H1 (cell line): ENCODE measurements around the gene GJD4. TPM values are rescaled to one million over a fixed set of nuclear protein-coding genes. Genes with fewer than 3 reads are reported as not detected.

Experiments
- CTCF ChIA-PET: fragments of 300-600 bp; sonication (Branson Sonifier 250); formaldehyde crosslinking; loops from one replicate; lab custom pipeline; 2021; ENCODE audit not compliant: partially characterized antibody; lab: Charles Lee
- POLR2A ChIA-PET: fragments of 300-600 bp; sonication (Branson Sonifier 250); formaldehyde crosslinking; loops from one replicate; lab custom pipeline; 2021; ENCODE audit warnings: inconsistent platforms; ENCODE audit not compliant: partially characterized antibody; lab: Charles Lee
- DNase-seq, 2 experiments: peaks; one replicate each; pipeline versions ENCODE4 v3.0.0 to v3.0.0-alpha.2; 2010 to 2022; ENCODE audit warnings: low spot score in 2 of 2, low read depth in 1 of 2, mixed read lengths in 1 of 2
- FAIRE-seq: peaks from 2 replicates; lab custom pipeline; 2011; peaks lifted over from hg19 to GRCh38; lab: Jason Lieb, UNC
- H2AFZ ChIP-seq: 2 replicates; pipeline ENCODE4 v1.8.1; 2012; ENCODE audit warnings: low read length, inconsistent platforms
- H2AK5ac ChIP-seq: 2 replicates; pipeline ENCODE4 v1.6.1; 2013; ENCODE audit warnings: low read depth, low read length
- H2BK120ac ChIP-seq: replicated peaks from 2 replicates; pipeline ENCODE3; 2013; ENCODE audit warnings: low read depth, low read length, inconsistent platforms
- H2BK12ac ChIP-seq: 2 replicates; pipeline ENCODE4 v1.6.1; 2013; ENCODE audit warnings: low read depth, low read length
- H2BK15ac ChIP-seq: 2 replicates; pipeline ENCODE4 v1.6.1; 2013; ENCODE audit warnings: low read length
- H2BK20ac ChIP-seq: 2 replicates; pipeline ENCODE4 v1.6.1; 2013; ENCODE audit warnings: low read length
- H2BK5ac ChIP-seq: 2 replicates; pipeline ENCODE4 v1.6.1; 2013; ENCODE audit warnings: low read depth, low read length
- H3K14ac ChIP-seq: 2 replicates; pipeline ENCODE4 v1.6.1; 2013; ENCODE audit warnings: inconsistent platforms; ENCODE audit not compliant: insufficient read length
- H3K18ac ChIP-seq: 2 replicates; pipeline ENCODE4 v1.6.1; 2013; ENCODE audit warnings: low read length; ENCODE audit errors: extremely low read depth
- H3K23ac ChIP-seq: 2 replicates; pipeline ENCODE4 v1.6.1; 2013; ENCODE audit warnings: inconsistent platforms; ENCODE audit not compliant: insufficient read length
- H3K23me2 ChIP-seq: 2 replicates; pipeline ENCODE4 v1.6.1; 2013; ENCODE audit warnings: low read depth, low read length
- H3K27ac ChIP-seq: 2 replicates; pipeline ENCODE4 v1.6.1; 2011; ENCODE audit warnings: low read depth, low read length, inconsistent platforms
- H3K27me3 ChIP-seq, 4 experiments: replicated peaks in 1 of 4; 1 replicate in 1 of 4; 2 replicates in 3 of 4; pipeline versions ENCODE4 v1.6.1 to v1.8.1; 2011 to 2013; ENCODE audit warnings: low read length in 3 of 4, mild to moderate bottlenecking in 3 of 4, inconsistent platforms in 2 of 4, mixed read lengths in 2 of 4, moderate library complexity in 1 of 4; ENCODE audit not compliant: control insufficient read depth in 3 of 4, insufficient read depth in 3 of 4; ENCODE audit errors: extremely low read depth in 1 of 4
- H3K36me3 ChIP-seq, 4 experiments: 2 replicates each; pipeline versions ENCODE4 v1.6.1 to v1.8.1; 2011 to 2013; ENCODE audit warnings: mild to moderate bottlenecking in 4 of 4, low read length in 3 of 4, moderate library complexity in 2 of 4, control low read depth in 1 of 4, inconsistent platforms in 1 of 4; ENCODE audit not compliant: insufficient read depth in 4 of 4, control insufficient read depth in 2 of 4
- H3K4ac ChIP-seq: replicated peaks from 2 replicates; pipeline ENCODE3; 2013; ENCODE audit warnings: low read length, low read depth, mixed read lengths, inconsistent platforms; ENCODE audit not compliant: insufficient read length
- H3K4me1 ChIP-seq, 4 experiments: replicated peaks in 1 of 4; 1 replicate in 1 of 4; 2 replicates in 3 of 4; pipeline versions ENCODE4 v1.6.1 to v1.8.1; 2011 to 2013; ENCODE audit warnings: low read length in 3 of 4, inconsistent platforms in 2 of 4, mixed read lengths in 1 of 4; ENCODE audit not compliant: insufficient read depth in 4 of 4, control insufficient read depth in 3 of 4
- H3K4me2 ChIP-seq, 2 experiments: 2 replicates each; pipeline versions ENCODE4 v1.6.1 to v1.8.1; 2011 to 2013; ENCODE audit warnings: low read depth in 2 of 2, low read length in 2 of 2, control low read depth in 1 of 2, inconsistent platforms in 1 of 2, mild to moderate bottlenecking in 1 of 2; ENCODE audit not compliant: insufficient read depth in 1 of 2
- H3K4me3 ChIP-seq, 4 experiments: fragments of 200-600, 300-600 bp in 1 of 4; sonication (generic), shearing (Covaris generic), sonication (Bioruptor Twin) in 1 of 4; 2 replicates each; pipeline versions ENCODE4 v1.5.1 to v1.8.1; 2011 to 2016; ENCODE audit warnings: low read length in 4 of 4, low read depth in 3 of 4, control low read depth in 2 of 4, inconsistent platforms in 2 of 4, mild to moderate bottlenecking in 2 of 4, mixed read lengths in 1 of 4, moderate library complexity in 1 of 4; ENCODE audit not compliant: insufficient read depth in 2 of 4; ENCODE audit errors: extremely low read depth in 1 of 4
- H3K56ac ChIP-seq: replicated peaks from 2 replicates; pipeline ENCODE3; 2013; ENCODE audit warnings: low read depth, mild to moderate bottlenecking, mixed read lengths, low read length, inconsistent platforms; ENCODE audit not compliant: insufficient read length
- H3K79me1 ChIP-seq: 2 replicates; pipeline ENCODE4 v1.6.1; 2013; ENCODE audit warnings: low read depth, low read length, control low read depth
- H3K79me2 ChIP-seq, 2 experiments: 2 replicates each; pipeline versions ENCODE4 v1.6.1 to v1.8.1; 2012 to 2013; ENCODE audit warnings: low read length in 2 of 2, mild to moderate bottlenecking in 2 of 2, inconsistent platforms in 1 of 2; ENCODE audit not compliant: insufficient read depth in 2 of 2, control insufficient read depth in 1 of 2
- H3K9ac ChIP-seq, 4 experiments: replicated peaks in 1 of 4; 1 replicate in 1 of 4; 2 replicates in 3 of 4; pipeline versions ENCODE4 v1.6.1 to v1.8.1; 2011 to 2013; ENCODE audit warnings: low read depth in 3 of 4, low read length in 3 of 4, control low read depth in 2 of 4, mild to moderate bottlenecking in 2 of 4, moderate library complexity in 2 of 4, inconsistent platforms in 1 of 4; ENCODE audit errors: extremely low read depth in 1 of 4
- H3K9me3 ChIP-seq, 2 experiments: 2 replicates each; pipeline versions ENCODE4 v1.6.1 to v1.8.1; 2012 to 2013; ENCODE audit warnings: mild to moderate bottlenecking in 2 of 2, moderate library complexity in 2 of 2, control low read depth in 1 of 2, inconsistent platforms in 1 of 2, low read depth in 1 of 2, low read length in 1 of 2, mixed read lengths in 1 of 2; ENCODE audit not compliant: insufficient read depth in 2 of 2
- H4K20me1 ChIP-seq, 2 experiments: replicated peaks in 1 of 2; 2 replicates each; pipeline versions ENCODE3 to v1.8.1; 2011 to 2013; ENCODE audit warnings: inconsistent platforms in 2 of 2, low read length in 2 of 2, mild to moderate bottlenecking in 1 of 2; ENCODE audit not compliant: insufficient read depth in 2 of 2, control insufficient read depth in 1 of 2
- H4K5ac ChIP-seq: 2 replicates; pipeline ENCODE4 v1.6.1; 2013; ENCODE audit warnings: low read length, low read depth, mixed read lengths, inconsistent platforms; ENCODE audit not compliant: insufficient read length
- H4K8ac ChIP-seq: 2 replicates; pipeline ENCODE4 v1.8.0; 2013; ENCODE audit warnings: mild to moderate bottlenecking, moderate library complexity, low read length, inconsistent platforms; ENCODE audit not compliant: insufficient read depth; ENCODE audit errors: extremely low read depth
- H4K91ac ChIP-seq: replicated peaks from 2 replicates; pipeline ENCODE3; 2013; ENCODE audit warnings: low read length, mixed read lengths, inconsistent platforms; ENCODE audit not compliant: insufficient read length
- CEBPB ChIP-seq: IDR thresholded peaks from 2 replicates; pipeline ENCODE4 v1.6.1; 2012; ENCODE audit warnings: low read depth, low read length
- GTF2F1 ChIP-seq: IDR thresholded peaks from 2 replicates; pipeline ENCODE4 v1.6.1; 2012; ENCODE audit warnings: low read depth, low read length, improper control_type of control experiment, borderline replicate concordance
- HDAC6 ChIP-seq: IDR thresholded peaks from one replicate; pipeline ENCODE4 v1.7.1; 2012; ENCODE audit warnings: low read depth, mild to moderate bottlenecking, inconsistent platforms, low read length, moderate library complexity
- RBBP5 ChIP-seq: IDR thresholded peaks from 2 replicates; pipeline ENCODE4 v1.7.1; 2012; ENCODE audit warnings: low read depth, mild to moderate bottlenecking, inconsistent platforms, low read length, moderate library complexity, borderline replicate concordance
- YY1 ChIP-seq: IDR thresholded peaks from 2 replicates; pipeline ENCODE4 v1.6.1; 2011; ENCODE audit warnings: low read depth, mild to moderate bottlenecking, low read length
- WGBS, 2 experiments: shearing (Covaris generic) in 1 of 2; methylation state at CpG; one replicate each; pipeline versions ENCODE4 v1.1.6 to v1.1.7; 2013 to 2015; ENCODE audit warnings: low lambda C conversion rate in 2 of 2, mixed read lengths in 2 of 2, inconsistent platforms in 1 of 2, low coverage in 1 of 2, missing lambda C conversion rate in 1 of 2; ENCODE audit not compliant: insufficient replicate concordance in 2 of 2, insufficient coverage in 1 of 2, insufficient read length in 1 of 2; ENCODE audit errors: extremely low coverage in 1 of 2, missing lambda C conversion rate in 1 of 2; 5-methylcytosine and 5-hydroxymethylcytosine counted together
- polyA plus RNA-seq, 7 experiments: library from polyadenylated mRNA; depleted of rRNA in 3 of 7; stranded (reverse) in 5 of 7; unstranded in 2 of 7; fragments of >200 nt in 5 of 7; fragments of 200-250 nt in 2 of 7; gene quantifications; 1 replicate in 5 of 7; 2 replicates in 1 of 7; 4 replicates in 1 of 7; pipeline versions ENCODE4 v1.2.1 to v1.2.3, GENCODE V29; 2011 to 2013; ENCODE audit warnings: missing spikeins in 2 of 7, mixed read lengths in 2 of 7
- total RNA-seq: library from RNA; stranded (reverse); fragmentation: NEBNext Ultra II Directional; extraction: Animal tissue kit (Norgen Biotek cat#: 25700); gene quantifications from 2 replicates; pipeline ENCODE4 v1.2.1, GENCODE V29; 2021

Gene GJD4
- total and polyA plus RNA-seq, 2 of the 8 experiments (the other 6 are each of a cell fraction or from before 2014, with no cell fraction given): not detected

GRCh38 chr10:35561715-35562114 is 43.4 kb upstream of the GJD4 start:
- H3K27ac ChIP-seq: no peak overlapping the region
- no peaks in the 10 kb centered on the region for H3K27me3 ChIP-seq
- H3K4me3 ChIP-seq: no peak overlapping the region
- peaks cover 0 to 3% of the 10 kb centered on the region in 2 experiments for H4K20me1 ChIP-seq
- ChIA-PET CTCF (interaction anchor here (0.6 to 4.1 kb wide), 8 partner anchors 8 to 187 kb away, joined by 3 to 19 read pairs (median 4); no protein-coding TSS in a partner anchor), POLR2A (interaction anchor here (0.5 kb wide), 1 partner anchor 241 kb away, joined by 3 read pairs; no protein-coding TSS in a partner anchor)
- no peak for TF ChIP-seq GTF2F1
- TF ChIP-seq HDAC6: no peak
- no peak for TF ChIP-seq RBBP5
- TF ChIP-seq YY1: no peak
- no peak for TF ChIP-seq CEBPB
- H3K79me1 ChIP-seq: peaks cover 3% of the 10 kb centered on the region; the same call in 1 of the 2 replicates
- no peak overlapping the region for H2BK120ac ChIP-seq
- no peaks in the 10 kb centered on the region for H3K23me2 ChIP-seq
- no peak overlapping the region for H4K8ac ChIP-seq
- no peak overlapping the region for H3K56ac ChIP-seq
- no peak overlapping the region for H4K91ac ChIP-seq
- no peak overlapping the region for H2BK20ac ChIP-seq
- H3K23ac ChIP-seq: no peak overlapping the region
- DNase-seq (peak in 1 of 2 experiments; percentile 35), FAIRE-seq (no peak)
- H3K9me3 ChIP-seq: no peaks in the 10 kb centered on the region
- no peaks in the 10 kb centered on the region; a peak in 1 of 8 replicates for H3K36me3 ChIP-seq
- H2AFZ ChIP-seq: no peak overlapping the region
- no peaks in the 10 kb centered on the region for H3K79me2 ChIP-seq
- H3K9ac ChIP-seq: peak overlapping the region in 1 of 4 experiments; percentile 34; a peak in 1 of 7 replicates
- H3K14ac ChIP-seq: no peak overlapping the region
- H2BK5ac ChIP-seq: no peak overlapping the region
- no peak overlapping the region for H2BK12ac ChIP-seq
- no peak overlapping the region for H2AK5ac ChIP-seq
- H2BK15ac ChIP-seq: no peak overlapping the region
- no peak overlapping the region for H3K4ac ChIP-seq
- H3K18ac ChIP-seq: no peak overlapping the region
- H3K4me2 ChIP-seq: no peak overlapping the region
- no peak overlapping the region for H4K5ac ChIP-seq
- WGBS, 2 experiments: 94% methylated on average over 5 of the region's 5 CpGs; no CpG with 5 or more reads in 1 of the 2 experiments
- H3K4me1 ChIP-seq: no peaks in the 10 kb centered on the region; a peak in 1 of 7 replicates
